Keratinocyte (primary cell): ENCODE data around the gene MYBBP1A. TPM values are rescaled to one million over a fixed set of nuclear protein-coding genes. Genes with fewer than 3 reads are reported as not detected.
"Not testable (repeated sequence)": the region's sequence is repeated elsewhere in the genome, so short reads cannot be mapped to it uniquely, and the experiment has no call there.

Source experiments
- DNase-seq: peaks from one replicate; pipeline ENCODE4 v3.0.0-alpha.2; 2011; ENCODE audit warnings: low read depth, missing footprints, low spot score
- FAIRE-seq: peaks from 2 replicates; lab custom pipeline; 2011; peaks lifted over from hg19 to GRCh38; lab: Jason Lieb, UNC
- H2AFZ ChIP-seq: 2 replicates; pipeline ENCODE4 v1.6.0; 2012; ENCODE audit warnings: low read length, control low read depth, inconsistent platforms; ENCODE audit not compliant: control insufficient read depth
- H3K27ac ChIP-seq: 2 replicates; pipeline ENCODE4 v1.5.1; 2011; ENCODE audit warnings: low read length; ENCODE audit not compliant: control insufficient read depth, insufficient read depth
- H3K27me3 ChIP-seq: 3 replicates; pipeline ENCODE4 v1.6.0; 2011; ENCODE audit warnings: low read length; ENCODE audit not compliant: control insufficient read depth, insufficient read depth; ENCODE audit errors: extremely low read depth
- H3K36me3 ChIP-seq, 2 experiments: 2 replicates in 1 of 2; 3 replicates in 1 of 2; pipeline ENCODE4 v1.5.1; 2011; ENCODE audit warnings: low read length in 2 of 2, mild to moderate bottlenecking in 1 of 2; ENCODE audit not compliant: control insufficient read depth in 2 of 2, insufficient read depth in 2 of 2; ENCODE audit errors: extremely low read depth in 1 of 2
- H3K4me1 ChIP-seq: 3 replicates; pipeline ENCODE4 v1.5.1; 2011; ENCODE audit warnings: low read length; ENCODE audit not compliant: control insufficient read depth, insufficient read depth; ENCODE audit errors: extremely low read depth
- H3K4me2 ChIP-seq: 3 replicates; pipeline ENCODE4 v1.6.0; 2011; ENCODE audit warnings: low read depth, low read length; ENCODE audit not compliant: control insufficient read depth, insufficient read depth; ENCODE audit errors: extremely low read depth
- H3K4me3 ChIP-seq, 3 experiments: fragments of 200-600 bp in 1 of 3; sonication (generic) in 1 of 3; 2 replicates in 2 of 3; 3 replicates in 1 of 3; pipeline ENCODE4 v1.5.1; 2011 to 2016; ENCODE audit warnings: low read length in 3 of 3, mild to moderate bottlenecking in 3 of 3, control low read depth in 2 of 3, inconsistent platforms in 1 of 3, low read depth in 1 of 3, mixed read lengths in 1 of 3, mixed run types in 1 of 3, moderate library complexity in 1 of 3; ENCODE audit not compliant: control insufficient read depth in 2 of 3, insufficient read depth in 2 of 3; ENCODE audit errors: extremely low read depth in 1 of 3
- H3K79me2 ChIP-seq: 2 replicates; pipeline ENCODE4 v1.6.0; 2012; ENCODE audit warnings: low read length; ENCODE audit not compliant: control insufficient read depth, insufficient read depth
- H3K9ac ChIP-seq: 3 replicates; pipeline ENCODE4 v1.6.0; 2011; ENCODE audit warnings: low read length; ENCODE audit not compliant: control insufficient read depth, insufficient read depth; ENCODE audit errors: extremely low read depth
- H3K9me1 ChIP-seq: 3 replicates; pipeline ENCODE4 v1.6.0; 2011; ENCODE audit warnings: low read length; ENCODE audit not compliant: control insufficient read depth, insufficient read depth; ENCODE audit errors: extremely low read depth
- H3K9me3 ChIP-seq: 2 replicates; pipeline ENCODE4 v1.5.1; 2012; ENCODE audit warnings: low read depth, low read length; ENCODE audit not compliant: control insufficient read depth
- H4K20me1 ChIP-seq: 3 replicates; pipeline ENCODE4 v1.6.0; 2011; ENCODE audit warnings: low read length; ENCODE audit not compliant: control insufficient read depth, insufficient read depth; ENCODE audit errors: extremely low read depth
- EZH2 ChIP-seq: IDR thresholded peaks from one replicate; pipeline ENCODE4 v1.6.1; 2012; ENCODE audit warnings: inconsistent platforms, mild to moderate bottlenecking, low read length, moderate library complexity
- dilution Hi-C: fragments of 300-500 bp; cut with MboI; formaldehyde crosslinking; loops from one replicate; pipeline ENCODE4 v1.7.0; 2020; ENCODE audit warnings: low sequenced_read_pairs; ENCODE audit not compliant: extremely low pct_ligation_motif_present
- polyA plus RNA-seq, 5 experiments: library from polyadenylated mRNA; depleted of rRNA in 3 of 5; stranded (reverse) in 3 of 5; stranded (forward) in 1 of 5; unstranded in 1 of 5; fragments of >200 nt; gene quantifications; 1 replicate in 1 of 5; 2 replicates in 3 of 5; 3 replicates in 1 of 5; pipeline versions ENCODE4 v1.2.1 to v1.2.3, GENCODE V29; 2011 to 2012; ENCODE audit warnings: missing spikeins in 2 of 5, low read depth in 1 of 5, low replicate concordance in 1 of 5
- TF ChIP-seq, protein P1 (sequence below), 3 experiments: IDR thresholded peaks in 1 of 3; conservative IDR thresholded peaks in 1 of 3; optimal IDR thresholded peaks in 1 of 3; 2 replicates in 2 of 3; 3 replicates in 1 of 3; pipeline versions ENCODE3 to v1.5.1; 2011; ENCODE audit warnings: low read length in 3 of 3, mild to moderate bottlenecking in 3 of 3, moderate library complexity in 2 of 3, control low read depth in 1 of 3, inconsistent platforms in 1 of 3; ENCODE audit not compliant: insufficient read depth in 2 of 3; ENCODE audit errors: extremely low read depth in 1 of 3

MYBBP1A gene
- polyA plus RNA-seq, 1 donor (not counting 4 experiments of a cell fraction or from before 2014, with no cell fraction given), result 20.5 TPM

DNA sequence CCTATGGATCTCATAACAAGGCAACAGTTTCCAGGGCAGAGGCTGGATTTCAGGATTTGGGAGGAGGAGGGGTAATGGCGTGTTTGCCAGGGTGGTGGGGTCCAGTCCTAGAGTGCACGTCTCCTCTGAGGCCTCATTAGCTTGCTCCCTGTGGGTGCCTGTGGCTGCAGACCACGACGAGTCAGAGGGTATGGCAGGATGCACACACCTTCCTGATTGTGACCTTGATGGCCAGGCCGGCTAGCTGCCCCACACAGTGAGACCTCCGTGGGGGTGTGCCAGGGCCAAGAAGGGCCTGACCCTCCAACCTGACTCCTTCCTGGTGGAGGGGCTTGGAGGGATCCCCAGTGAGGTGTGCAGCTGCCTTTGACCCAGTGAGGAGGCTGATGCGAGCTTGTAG lies 25.1 kb upstream of the MYBBP1A start:
- Histone ChIP-seq H4K20me1 (no peaks in the 10 kb centered on the region), H3K4me1 (peaks cover 14% of the 10 kb centered on the region), H3K9me1 (peaks cover 2% of the 10 kb centered on the region), H3K79me2 (no peaks in the 10 kb centered on the region), H3K36me3 (no peaks in the 10 kb centered on the region), H2AFZ (no peak overlapping the region), H3K9me3 (no peaks in the 10 kb centered on the region), H3K27me3 (peaks cover 43% of the 10 kb centered on the region), H3K27ac (no peak overlapping the region), H3K4me3 (peak overlapping the region in 1 of 3 experiments; percentile 20), H3K4me2 (peak overlapping the region; percentile 62), H3K9ac (no peak overlapping the region)
- DNase-seq (no peak), FAIRE-seq (no peak)
- dilution Hi-C loops, result no loop called here
- TF ChIP-seq, protein P1, sequence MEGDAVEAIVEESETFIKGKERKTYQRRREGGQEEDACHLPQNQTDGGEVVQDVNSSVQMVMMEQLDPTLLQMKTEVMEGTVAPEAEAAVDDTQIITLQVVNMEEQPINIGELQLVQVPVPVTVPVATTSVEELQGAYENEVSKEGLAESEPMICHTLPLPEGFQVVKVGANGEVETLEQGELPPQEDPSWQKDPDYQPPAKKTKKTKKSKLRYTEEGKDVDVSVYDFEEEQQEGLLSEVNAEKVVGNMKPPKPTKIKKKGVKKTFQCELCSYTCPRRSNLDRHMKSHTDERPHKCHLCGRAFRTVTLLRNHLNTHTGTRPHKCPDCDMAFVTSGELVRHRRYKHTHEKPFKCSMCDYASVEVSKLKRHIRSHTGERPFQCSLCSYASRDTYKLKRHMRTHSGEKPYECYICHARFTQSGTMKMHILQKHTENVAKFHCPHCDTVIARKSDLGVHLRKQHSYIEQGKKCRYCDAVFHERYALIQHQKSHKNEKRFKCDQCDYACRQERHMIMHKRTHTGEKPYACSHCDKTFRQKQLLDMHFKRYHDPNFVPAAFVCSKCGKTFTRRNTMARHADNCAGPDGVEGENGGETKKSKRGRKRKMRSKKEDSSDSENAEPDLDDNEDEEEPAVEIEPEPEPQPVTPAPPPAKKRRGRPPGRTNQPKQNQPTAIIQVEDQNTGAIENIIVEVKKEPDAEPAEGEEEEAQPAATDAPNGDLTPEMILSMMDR (optimal IDR thresholded peaks at IDR 0.05 in 1 of 3, IDR thresholded peaks at IDR 0.05 in 1 of 3, conservative IDR thresholded peaks at IDR 0.05 in 1 of 3; ENCODE audit: extremely low read depth in 1 of 3, insufficient read depth in 2 of 3, low read length in 3 of 3), result no peak
- TF ChIP-seq EZH2, result no peak

DNA sequence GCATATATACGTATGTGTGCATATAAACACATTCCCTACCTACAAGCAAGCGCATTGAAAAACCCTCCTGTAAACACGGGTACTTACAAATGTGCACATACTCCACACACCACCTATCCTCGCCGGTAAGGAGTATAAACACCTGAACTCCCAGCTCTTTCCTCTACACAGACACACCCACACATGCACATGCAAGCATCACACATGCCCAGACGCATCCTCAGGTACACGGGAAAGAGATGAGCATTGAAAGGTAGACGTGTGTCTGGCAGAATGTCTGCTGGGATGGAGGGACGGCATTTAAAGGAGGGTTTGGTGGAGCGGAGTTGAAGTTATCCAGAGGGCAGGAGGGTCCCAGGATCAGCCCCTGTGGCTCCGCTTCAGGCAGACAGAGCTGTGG lies 24.5 kb upstream of the MYBBP1A start:
- H3K27ac ChIP-seq, result no peak overlapping the region

DNA sequence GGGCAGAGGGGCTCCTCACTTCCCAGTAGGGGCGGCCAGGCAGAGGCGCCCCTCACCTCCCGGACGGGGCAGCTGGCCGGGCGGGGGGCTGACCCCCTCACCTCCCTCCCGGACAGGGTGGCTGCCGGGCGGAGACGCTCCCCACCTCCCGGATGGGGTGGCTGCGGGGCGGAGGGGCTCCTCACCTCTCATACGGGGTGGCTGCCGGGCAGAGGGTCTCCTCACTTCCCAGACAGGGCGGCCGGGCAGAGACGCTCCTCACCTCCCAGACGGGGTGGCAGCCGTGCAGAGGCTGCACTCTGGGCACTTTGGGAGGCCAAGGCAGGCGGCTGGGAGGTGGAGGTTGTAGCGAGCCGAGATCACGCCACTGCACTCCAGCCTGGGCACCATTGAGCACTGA lies 23.2 kb upstream of the MYBBP1A start:
- dilution Hi-C loops, result not testable (repeated sequence)

More for the DNA sequence above, 24.5 kb upstream of the MYBBP1A start:
- H3K36me3 ChIP-seq, result no peaks in the 10 kb centered on the region
- FAIRE-seq (peak; percentile 99), DNase-seq (peak; percentile 33)
- H3K4me3 ChIP-seq, result no peak overlapping the region
- H3K9me3 ChIP-seq, result no peaks in the 10 kb centered on the region
- H3K9ac ChIP-seq, result no peak overlapping the region
- peaks cover 14% of the 10 kb centered on the region for H3K4me1 ChIP-seq
- H4K20me1 ChIP-seq, result no peaks in the 10 kb centered on the region
- H2AFZ ChIP-seq, result no peak overlapping the region
- H3K9me1 ChIP-seq, result peaks cover 2% of the 10 kb centered on the region
- no peaks in the 10 kb centered on the region for H3K79me2 ChIP-seq
- peaks cover 37% of the 10 kb centered on the region for H3K27me3 ChIP-seq
- no peak for TF ChIP-seq EZH2
- TF ChIP-seq, protein P1 (optimal IDR thresholded peaks at IDR 0.05 in 1 of 3, IDR thresholded peaks at IDR 0.05 in 1 of 3, conservative IDR thresholded peaks at IDR 0.05 in 1 of 3; ENCODE audit: extremely low read depth in 1 of 3, insufficient read depth in 2 of 3, low read length in 3 of 3), result no peak
- dilution Hi-C loops, result no loop called here
- peak overlapping the region; percentile 62 for H3K4me2 ChIP-seq

More for the DNA sequence above, 23.2 kb upstream of the MYBBP1A start:
- not testable (repeated sequence) for H3K4me3 ChIP-seq, H3K27ac ChIP-seq, H3K9me3 ChIP-seq, H3K9ac ChIP-seq, H2AFZ ChIP-seq, H3K79me2 ChIP-seq, DNase-seq, H3K4me2 ChIP-seq, H3K36me3 ChIP-seq, H4K20me1 ChIP-seq, FAIRE-seq, H3K9me1 ChIP-seq
- peaks cover 24% of the 10 kb centered on the region for H3K27me3 ChIP-seq
- H3K4me1 ChIP-seq, result peaks cover 14% of the 10 kb centered on the region
